OCI-LY7 (cell line): Measurements from ENCODE around the gene C1orf226. TPM values are rescaled to one million over a fixed set of nuclear protein-coding genes. Genes with fewer than 3 reads are reported as not detected.

Experiments
- BruUV-seq: library from RNA; stranded (reverse); fragments of 400-500 nt; replicated peaks from 2 replicates; lab custom pipeline; 2021; lab: Mats Ljungman, UMichigan
- CTCF ChIA-PET: fragments of 300-600 bp; sonication (Branson Sonifier 250); formaldehyde crosslinking; loops from one replicate; lab custom pipeline; 2022; ENCODE audit warnings: antibody characterized with exemption; ENCODE audit not compliant: unreplicated experiment; lab: Charles Lee
- POLR2A ChIA-PET: fragments of 300-600 bp; sonication (Branson Sonifier 250); formaldehyde crosslinking; loops from one replicate; lab custom pipeline; 2022; ENCODE audit warnings: antibody characterized with exemption; lab: Charles Lee
- DNase-seq: peaks from one replicate; pipeline ENCODE4 v3.0.0-alpha.2; 2015; ENCODE audit warnings: low spot score
- H2AFZ ChIP-seq: fragments of 200-600 bp; sonication (generic), shearing (Covaris generic); 2 replicates; pipeline ENCODE4 v1.6.1; 2014; ENCODE audit warnings: mild to moderate bottlenecking, antibody characterized with exemption, low read length, moderate library complexity
- H3K27ac ChIP-seq: fragments of 200-600 bp; sonication (generic); 2 replicates; pipeline ENCODE4 v1.5.1; 2014; ENCODE audit warnings: mixed run types, low read depth, mild to moderate bottlenecking, moderate library complexity, low read length, inconsistent platforms; ENCODE audit not compliant: poor library complexity, severe bottlenecking
- H3K36me3 ChIP-seq: fragments of 200-600 bp; sonication (generic); 2 replicates; pipeline ENCODE4 v1.6.1; 2014; ENCODE audit warnings: mild to moderate bottlenecking, antibody characterized with exemption, low read length, moderate library complexity, mixed read lengths; ENCODE audit not compliant: insufficient read depth
- H3K4me1 ChIP-seq: fragments of 200-600 bp; sonication (generic); 2 replicates; pipeline ENCODE4 v1.5.1; 2014; ENCODE audit warnings: mild to moderate bottlenecking, low read length; ENCODE audit not compliant: insufficient read depth, poor library complexity, severe bottlenecking
- H3K4me2 ChIP-seq: fragments of 200-600 bp; sonication (generic); 2 replicates; pipeline ENCODE4 v1.6.1; 2014; ENCODE audit warnings: mild to moderate bottlenecking, low read length
- H3K4me3 ChIP-seq: fragments of 200-600 bp; sonication (generic); 2 replicates; pipeline ENCODE4 v1.5.1; 2014; ENCODE audit warnings: mild to moderate bottlenecking, low read depth, low read length; ENCODE audit not compliant: poor library complexity, severe bottlenecking
- H3K79me2 ChIP-seq: fragments of 200-600 bp; sonication (generic); 2 replicates; pipeline ENCODE4 v1.6.1; 2016; ENCODE audit warnings: low read depth, mild to moderate bottlenecking, low read length, moderate library complexity, mixed read lengths; ENCODE audit not compliant: insufficient read depth
- H3K9me2 ChIP-seq: fragments of 200-600 bp; sonication (generic); 2 replicates; pipeline ENCODE4 v1.6.1; 2016; ENCODE audit warnings: mild to moderate bottlenecking, low read length, mixed read lengths; ENCODE audit not compliant: insufficient read depth
- H3K9me3 ChIP-seq: fragments of 200-600 bp; sonication (generic); 2 replicates; pipeline ENCODE4 v1.6.1; 2014; ENCODE audit warnings: mild to moderate bottlenecking, mixed run types, low read length, mixed read lengths
- H4K20me1 ChIP-seq: fragments of 200-600 bp; sonication (generic); 2 replicates; pipeline ENCODE4 v1.6.1; 2014; ENCODE audit warnings: mild to moderate bottlenecking, antibody characterized with exemption, low read length, moderate library complexity, mixed read lengths; ENCODE audit not compliant: insufficient read depth
- CTCF ChIP-seq: fragments of 200-600 bp; sonication (generic); conservative IDR thresholded peaks from 2 replicates; pipeline ENCODE4 v1.5.1; 2014; ENCODE audit warnings: mild to moderate bottlenecking, antibody characterized with exemption, low read length, moderate library complexity, mixed read lengths
- EZH2phosphoT487 ChIP-seq: fragments of 200-600 bp; sonication (generic); IDR thresholded peaks from 2 replicates; pipeline ENCODE4 v1.6.1; 2018; ENCODE audit warnings: low read depth, borderline replicate concordance, mild to moderate bottlenecking, mixed run types, antibody characterized with exemption, low read length, moderate library complexity, mixed read lengths
- intact Hi-C: fragments of 100-400 bp; cut with micrococcal nuclease; formaldehyde crosslinking; loops from one replicate; pipeline ENCODE4 v1.10.0; 2022; ENCODE audit not compliant: unreplicated experiment
- total RNA-seq, 2 experiments: library from RNA; depleted of rRNA in 1 of 2; stranded (reverse); fragments of >200 nt in 1 of 2; shearing (Covaris generic) in 1 of 2; gene quantifications; 2 replicates each; pipeline ENCODE4 v1.2.3, GENCODE V29; 2014 to 2022

C1orf226 gene
- total RNA-seq, 2 experiments from 2014 or later, result not detected

- H2AFZ ChIP-seq, result no peak overlapping the region
- intact Hi-C loops, result no loop called here
- CTCF ChIA-PET, result interaction anchor here (0.6 kb wide), 1 partner anchor 11 kb away, joined by 4 read pairs; no protein-coding TSS in a partner anchor
- no peaks in the 10 kb centered on the region for H3K4me1 ChIP-seq
- DNase-seq, result no peak
- BruUV-seq, result no TSS peak
- H3K36me3 ChIP-seq, result no peaks in the 10 kb centered on the region
- no peak overlapping the region for H3K27ac ChIP-seq
- TF ChIP-seq CTCF (no peak), EZH2phosphoT487 (no peak)
- H3K79me2 ChIP-seq, result no peaks in the 10 kb centered on the region
- no peaks in the 10 kb centered on the region for H3K9me3 ChIP-seq
- H3K9me2 ChIP-seq, result no peaks in the 10 kb centered on the region
- POLR2A ChIA-PET, result no interaction called here
- H3K4me3 ChIP-seq, result no peak overlapping the region
- no peaks in the 10 kb centered on the region for H4K20me1 ChIP-seq
- no peak overlapping the region for H3K4me2 ChIP-seq
Observed at GRCh38 chr1:162390396-162391185, 9.1 kb downstream of the C1orf226 start.

- POLR2A ChIA-PET, result no interaction called here
- no peak for TF ChIP-seq EZH2phosphoT487
- peak; percentile 84 for TF ChIP-seq CTCF
Observed at GRCh38 chr1:162391790-162392563, 10.4 kb downstream of the C1orf226 start.

More at GRCh38 chr1:162391790-162392563, 10.4 kb downstream of the C1orf226 start:
- peak; percentile 35 for DNase-seq
- intact Hi-C loops, result loop anchor here (2.0 kb wide), 1 partner anchor 335 kb away; no protein-coding TSS in a partner anchor
- no peak overlapping the region for H3K4me2 ChIP-seq
- no peaks in the 10 kb centered on the region for H3K4me1 ChIP-seq
- no peak overlapping the region for H2AFZ ChIP-seq
- no peak overlapping the region for H3K4me3 ChIP-seq
- H3K9me3 ChIP-seq, result no peaks in the 10 kb centered on the region
- H3K79me2 ChIP-seq, result no peaks in the 10 kb centered on the region
- BruUV-seq, result no TSS peak
- H4K20me1 ChIP-seq, result no peaks in the 10 kb centered on the region
- CTCF ChIA-PET, result no interaction called here
- H3K36me3 ChIP-seq, result no peaks in the 10 kb centered on the region
- no peak overlapping the region for H3K27ac ChIP-seq
- H3K9me2 ChIP-seq, result no peaks in the 10 kb centered on the region
